GM19238 (cell line): ENCODE results near the gene DYNC1H1.

Experiments used
- DNase-seq: peaks from one replicate; pipeline ENCODE4 v3.0.0; 2011; ENCODE audit warnings: low spot score; ENCODE audit not compliant: insufficient read length

DYNC1H1 gene

GRCh38 chr14:101944451-101944850 lies 19.9 kb upstream of the DYNC1H1 start:
- no peak for DNase-seq

GRCh38 chr14:101945171-101945570 lies 19.2 kb upstream of the DYNC1H1 start:
- DNase-seq, result no peak

GRCh38 chr14:101947577-101947903 lies 16.8 kb upstream of the DYNC1H1 start:
- DNase-seq, result no peak

GRCh38 chr14:101947904-101948665 lies 16.3 kb upstream of the DYNC1H1 start:
- DNase-seq, result peak; percentile 98

GRCh38 chr14:101948666-101949216 lies 15.6 kb upstream of the DYNC1H1 start:
- DNase-seq, result no peak

GRCh38 chr14:101950100-101950499 lies 14.3 kb upstream of the DYNC1H1 start:
- DNase-seq, result no peak

GRCh38 chr14:101950516-101951215 lies 13.7 kb upstream of the DYNC1H1 start:
- DNase-seq, result no peak

GRCh38 chr14:101953151-101953550 lies 11.2 kb upstream of the DYNC1H1 start:
- no peak for DNase-seq

GRCh38 chr14:101954501-101954900 lies 9.9 kb upstream of the DYNC1H1 start:
- DNase-seq, result no peak

- DNase-seq, result no peak
These were observed 8.6 kb upstream of the DYNC1H1 start for GRCh38 chr14:101955695-101956161.

- no peak for DNase-seq
These were observed 8.0 kb upstream of the DYNC1H1 start for GRCh38 chr14:101956179-101956885.

GRCh38 chr14:101957406-101958234 lies 6.8 kb upstream of the DYNC1H1 start:
- DNase-seq, result no peak

- DNase-seq, result no peak
These were observed 5.8 kb upstream of the DYNC1H1 start for GRCh38 chr14:101958418-101959180.

GRCh38 chr14:101959277-101959676 lies 5.1 kb upstream of the DYNC1H1 start:
- DNase-seq, result no peak

- no peak for DNase-seq
These were observed 4.1 kb upstream of the DYNC1H1 start for GRCh38 chr14:101960225-101960624.

GRCh38 chr14:101961011-101961721 lies 3.2 kb upstream of the DYNC1H1 start:
- peak; percentile 74 for DNase-seq

GRCh38 chr14:101961746-101962502 lies 2.4 kb upstream of the DYNC1H1 start:
- DNase-seq, result no peak

GRCh38 chr14:101962503-101962874 lies 1.9 kb upstream of the DYNC1H1 start:
- no peak for DNase-seq

- DNase-seq, result no peak
These were observed 1.3 kb upstream of the DYNC1H1 start for GRCh38 chr14:101963052-101963451.
